ENCODE data around the gene SEC24D. TPM values are rescaled to one million over a fixed set of nuclear protein-coding genes. Genes with fewer than 3 reads are reported as not detected.

SEC24D gene
- total and polyA plus RNA-seq, 2 donors (not counting 3 experiments of a cell fraction or from before 2014, with no cell fraction given) = 81.5 to 127 TPM

GRCh38 chr4:118865091-118865708 is 29.3 kb upstream of the SEC24D start:
- intact Hi-C loops (cut with micrococcal nuclease) (loop anchor here (1.0 kb wide), 2 partner anchors 29 to 93 kb away; partner anchors contain the start of gene SEC24D), dilution Hi-C loops (cut with MboI; ENCODE audit: extremely low pct_ligation_motif_present, low sequenced_read_pairs) (no loop called here)
- H3K9me1 ChIP-seq (replicated peaks; ENCODE audit: control insufficient read depth, extremely low read depth, insufficient read depth, low read length) = no peaks in the 10 kb centered on the region
- H3K9me3 ChIP-seq (replicated peaks; ENCODE audit: control insufficient read depth, insufficient read depth, low read length) = no peaks in the 10 kb centered on the region
- ChIA-PET CTCF (interaction anchor here (0.6 to 2.4 kb wide), 31 partner anchors 9 to 124 kb away, joined by 3 to 35 read pairs (median 5); partner anchors contain the start of genes SEC24D and SYNPO2), POLR2A (no interaction called here)
- FAIRE-seq (peak; percentile 86), DNase-seq (ENCODE audit: low read depth, low spot score) (peak; percentile 64)
- H3K79me2 ChIP-seq (ENCODE audit: control insufficient read depth, insufficient read depth, low read length) = no peaks in the 10 kb centered on the region
- no peaks in the 10 kb centered on the region for H3K27me3 ChIP-seq (ENCODE audit: control insufficient read depth in 2 of 2, insufficient read depth in 2 of 2, low read length in 2 of 2)
- H3K4me2 ChIP-seq (ENCODE audit: insufficient read depth, low read length) = peak overlapping the region; percentile 54
- no peak overlapping the region for H3K27ac ChIP-seq (ENCODE audit: insufficient read depth, low read depth, low read length)
- H2AFZ ChIP-seq (ENCODE audit: low read depth, low read length) = peak overlapping the region; percentile 54
- H3K9ac ChIP-seq (replicated peaks; ENCODE audit: extremely low read depth, insufficient read depth, low read length) = no peak overlapping the region
- TF ChIP-seq CTCF (IDR thresholded peaks at IDR 0.05; ENCODE audit: extremely low read depth in 1 of 2, insufficient read depth in 1 of 2, low read depth in 1 of 2, low read length in 2 of 2) (peak; percentile 58 to 77), JUN (IDR thresholded peaks at IDR 0.05; ENCODE audit: borderline replicate concordance, insufficient read depth, insufficient read length, low read depth) (no peak)
- no peaks in the 10 kb centered on the region for H4K20me1 ChIP-seq (replicated peaks; ENCODE audit: control insufficient read depth, extremely low read depth, insufficient read depth, low read length)
- BruUV-seq (replicated peaks) = no TSS peak
- H3K4me1 ChIP-seq (ENCODE audit: control insufficient read depth, extremely low read depth, insufficient read depth, low read length) = peaks cover 13% of the 10 kb centered on the region
- H3K36me3 ChIP-seq (ENCODE audit: control insufficient read depth in 2 of 2, extremely low read depth in 1 of 2, insufficient read depth in 2 of 2, low read length in 2 of 2) = no peaks in the 10 kb centered on the region
- H3K4me3 ChIP-seq (replicated peaks in 1 of 3; ENCODE audit: insufficient read depth in 1 of 3, low read depth in 1 of 3, low read length in 3 of 3) = no peak overlapping the region

- no peaks in the 10 kb centered on the region for H4K20me1 ChIP-seq (replicated peaks; ENCODE audit: control insufficient read depth, extremely low read depth, insufficient read depth, low read length)
- BruUV-seq (replicated peaks) = no TSS peak
- no peak overlapping the region for H3K4me2 ChIP-seq (ENCODE audit: insufficient read depth, low read length)
- H3K9me3 ChIP-seq (replicated peaks; ENCODE audit: control insufficient read depth, insufficient read depth, low read length) = no peaks in the 10 kb centered on the region
- no peak overlapping the region for H2AFZ ChIP-seq (ENCODE audit: low read depth, low read length)
- H3K4me1 ChIP-seq (ENCODE audit: control insufficient read depth, extremely low read depth, insufficient read depth, low read length) = no peaks in the 10 kb centered on the region
- intact Hi-C loops (cut with micrococcal nuclease) = no loop called here
- FAIRE-seq = no peak
- DNase-seq (ENCODE audit: low read depth, low spot score) = no peak
- no peaks in the 10 kb centered on the region for H3K36me3 ChIP-seq (ENCODE audit: control insufficient read depth in 2 of 2, extremely low read depth in 1 of 2, insufficient read depth in 2 of 2, low read length in 2 of 2)
- no peak for TF ChIP-seq MYC (IDR thresholded peaks at IDR 0.05; ENCODE audit: low read depth, low read length)
- no peak for TF ChIP-seq POLR2AphosphoS5 (IDR thresholded peaks at IDR 0.05; ENCODE audit: insufficient read depth, low read depth, low read length)
- TF ChIP-seq GATA2 (IDR thresholded peaks at IDR 0.05; ENCODE audit: insufficient read depth, insufficient read length, low read depth, low read length) = no peak
- no peak for TF ChIP-seq POLR2A (IDR thresholded peaks at IDR 0.05; ENCODE audit: low read depth, low read length)
- TF ChIP-seq JUN (IDR thresholded peaks at IDR 0.05; ENCODE audit: borderline replicate concordance, insufficient read depth, insufficient read length, low read depth) = no peak
- no peak for TF ChIP-seq EZH2 (IDR thresholded peaks at IDR 0.05; ENCODE audit: borderline replicate concordance, low read depth, low read length, severe bottlenecking)
- no peak for TF ChIP-seq MAX (IDR thresholded peaks at IDR 0.05; ENCODE audit: insufficient read depth, insufficient read length)
- TF ChIP-seq CTCF (IDR thresholded peaks at IDR 0.05; ENCODE audit: extremely low read depth in 1 of 2, insufficient read depth in 1 of 2, low read depth in 1 of 2, low read length in 2 of 2) = no peak
- no peaks in the 10 kb centered on the region for H3K27me3 ChIP-seq (ENCODE audit: control insufficient read depth in 2 of 2, insufficient read depth in 2 of 2, low read length in 2 of 2)
- no peaks in the 10 kb centered on the region for H3K9me1 ChIP-seq (replicated peaks; ENCODE audit: control insufficient read depth, extremely low read depth, insufficient read depth, low read length)
- H3K4me3 ChIP-seq (replicated peaks in 1 of 3; ENCODE audit: insufficient read depth in 1 of 3, low read depth in 1 of 3, low read length in 3 of 3) = no peak overlapping the region
- ChIA-PET CTCF (interaction anchor here (1.0 kb wide), 1 partner anchor 87 kb away, joined by 3 read pairs; no protein-coding TSS in a partner anchor), POLR2A (no interaction called here)
- H3K27ac ChIP-seq (ENCODE audit: insufficient read depth, low read depth, low read length) = no peak overlapping the region
- H3K79me2 ChIP-seq (ENCODE audit: control insufficient read depth, insufficient read depth, low read length) = no peaks in the 10 kb centered on the region
- H3K9ac ChIP-seq (replicated peaks; ENCODE audit: extremely low read depth, insufficient read depth, low read length) = no peak overlapping the region
- dilution Hi-C loops (cut with MboI; ENCODE audit: extremely low pct_ligation_motif_present, low sequenced_read_pairs) = no loop called here
Measured at GRCh38 chr4:118858779-118859178, 22.9 kb upstream of the SEC24D start.
